Fibroblast of the aortic adventitia (primary cell): ENCODE measurements around the gene RUNX2. TPM values are rescaled to one million over a fixed set of nuclear protein-coding genes. Genes with fewer than 3 reads are reported as not detected.

Source experiments
- DNase-seq: peaks from one replicate; pipeline ENCODE4 v3.0.0-alpha.2; 2010; ENCODE audit warnings: low read depth
- H3K4me3 ChIP-seq: 2 replicates; pipeline ENCODE4 v1.5.1; 2011; ENCODE audit warnings: low read depth, mild to moderate bottlenecking, control low read depth, low read length, moderate library complexity
- CTCF ChIP-seq: IDR thresholded peaks from 2 replicates; pipeline ENCODE4 v1.5.1; 2011; ENCODE audit warnings: mild to moderate bottlenecking, low read length, control low read depth, inconsistent platforms; ENCODE audit not compliant: insufficient read depth
- total RNA-seq: library from RNA; depleted of rRNA; stranded (reverse); fragments of >200 nt; gene quantifications from 2 replicates; pipeline ENCODE4 v1.2.3, GENCODE V29; 2012; ENCODE audit warnings: low replicate concordance

RUNX2 gene
- total RNA-seq, 1 donor: 5.8 TPM

GRCh38 chr6:45378334-45378926 lies 50.3 kb downstream of the RUNX2 start:
- TF ChIP-seq CTCF: no peak
- H3K4me3 ChIP-seq: peak overlapping the region; percentile 84
- no peak for DNase-seq

- no peak for DNase-seq
- no peak for TF ChIP-seq CTCF
- no peak overlapping the region for H3K4me3 ChIP-seq
Observed at GRCh38 chr6:45382391-45382790, 54.3 kb downstream of the RUNX2 start.

- no peak overlapping the region for H3K4me3 ChIP-seq
- DNase-seq: no peak
- no peak for TF ChIP-seq CTCF
Observed at GRCh38 chr6:45386501-45386900, 58.4 kb downstream of the RUNX2 start.

GRCh38 chr6:45387236-45387635 lies 59.1 kb downstream of the RUNX2 start:
- no peak for TF ChIP-seq CTCF
- DNase-seq: peak; percentile 52
- H3K4me3 ChIP-seq: no peak overlapping the region

GRCh38 chr6:45388328-45388727 lies 60.2 kb downstream of the RUNX2 start:
- no peak overlapping the region for H3K4me3 ChIP-seq
- TF ChIP-seq CTCF: no peak
- peak; percentile 58 for DNase-seq

GRCh38 chr6:45394586-45395095 lies 66.5 kb downstream of the RUNX2 start:
- no peak overlapping the region for H3K4me3 ChIP-seq
- TF ChIP-seq CTCF: no peak
- DNase-seq: no peak
